GM23248 (cell line): Measurements from ENCODE around the gene PLEK. TPM values are rescaled to one million over a fixed set of nuclear protein-coding genes. Genes with fewer than 3 reads are reported as not detected.
"Not testable (repeated sequence)": the region's sequence is repeated elsewhere in the genome, so short reads cannot be mapped to it uniquely, and the experiment has no call there.

Source experiments
- DNase-seq: peaks from one replicate; pipeline ENCODE4 v3.0.0-alpha.2; 2015
- H2AFZ ChIP-seq: fragments of 200-600 bp; sonication (generic); 2 replicates; pipeline ENCODE4 v1.6.1; 2016; ENCODE audit warnings: antibody characterized with exemption
- H3F3A ChIP-seq: fragments of 200-600 bp; sonication (generic); 2 replicates; pipeline ENCODE4 v1.6.1; 2016; ENCODE audit warnings: mild to moderate bottlenecking, antibody characterized with exemption, mixed run types; ENCODE audit not compliant: insufficient read depth
- H3K27ac ChIP-seq: fragments of 200-600 bp; sonication (generic); 2 replicates; pipeline ENCODE4 v1.5.1; 2016; ENCODE audit warnings: mild to moderate bottlenecking
- H3K27me3 ChIP-seq: fragments of 200-600 bp; sonication (generic); replicated peaks from 2 replicates; pipeline ENCODE4 v1.6.1; 2016; ENCODE audit warnings: mild to moderate bottlenecking; ENCODE audit not compliant: insufficient read depth
- H3K36me3 ChIP-seq: fragments of 200-600 bp; sonication (generic); 2 replicates; pipeline ENCODE4 v1.6.1; 2016; ENCODE audit warnings: low read depth, mild to moderate bottlenecking
- H3K4me1 ChIP-seq: fragments of 200-600 bp; sonication (generic); 2 replicates; pipeline ENCODE4 v1.6.1; 2016; ENCODE audit warnings: mild to moderate bottlenecking; ENCODE audit not compliant: insufficient read depth
- H3K4me2 ChIP-seq: fragments of 200-600 bp; sonication (generic); one replicate; pipeline ENCODE4 v1.6.1; 2016; ENCODE audit warnings: mild to moderate bottlenecking; ENCODE audit not compliant: unreplicated experiment
- H3K4me3 ChIP-seq: fragments of 200-600 bp; sonication (generic); 2 replicates; pipeline ENCODE4 v1.5.1; 2016; ENCODE audit warnings: mild to moderate bottlenecking
- H3K79me2 ChIP-seq: fragments of 200-600 bp; sonication (generic); 2 replicates; pipeline ENCODE4 v1.6.1; 2016; ENCODE audit warnings: mild to moderate bottlenecking; ENCODE audit not compliant: insufficient read depth
- H3K9ac ChIP-seq: fragments of 200-600 bp; sonication (generic); 2 replicates; pipeline ENCODE4 v1.6.1; 2016; ENCODE audit warnings: mild to moderate bottlenecking
- H3K9me2 ChIP-seq: fragments of 200-600 bp; sonication (generic); 2 replicates; pipeline ENCODE4 v1.6.1; 2016; ENCODE audit warnings: mixed run types, mild to moderate bottlenecking, moderate library complexity; ENCODE audit not compliant: insufficient read depth
- H3K9me3 ChIP-seq: fragments of 200-600 bp; sonication (generic); one replicate; pipeline ENCODE4 v1.6.1; 2017; ENCODE audit warnings: low read depth
- H4K20me1 ChIP-seq: fragments of 200-600 bp; sonication (generic); 2 replicates; pipeline ENCODE4 v1.6.0; 2016; ENCODE audit not compliant: insufficient read depth
- EZH2 ChIP-seq: fragments of 200-600 bp; sonication (generic); IDR thresholded peaks from 2 replicates; pipeline ENCODE4 v1.6.1; 2018; ENCODE audit warnings: antibody characterized with exemption, mild to moderate bottlenecking; ENCODE audit not compliant: insufficient read depth, poor library complexity, severe bottlenecking
- EZH2phosphoT487 ChIP-seq: fragments of 200-600 bp; sonication (generic); IDR thresholded peaks from 2 replicates; pipeline ENCODE4 v1.6.1; 2018; ENCODE audit warnings: antibody characterized with exemption, moderate library complexity, mild to moderate bottlenecking, low read depth; ENCODE audit not compliant: insufficient read depth
- WGBS, 2 experiments: methylation state at CpG; one replicate each; pipeline ENCODE4 v1.1.6; 2015 to 2017; ENCODE audit warnings: low lambda C conversion rate in 2 of 2, low coverage in 1 of 2; ENCODE audit errors: missing lambda C conversion rate in 2 of 2; 5-methylcytosine and 5-hydroxymethylcytosine counted together
- in situ Hi-C: fragments of 300-500 bp; cut with MboI; formaldehyde crosslinking; loops from 2 replicates; pipeline ENCODE4 v1.15.0; 2020
- polyA plus RNA-seq: library from polyadenylated mRNA; unstranded; fragments of >200 nt; fragmentation: Nextera tagmentation; extraction: Ambion mirVana; gene quantifications from 2 replicates; pipeline ENCODE4 v1.2.1, GENCODE V29; 2016
- total RNA-seq: library from RNA; depleted of rRNA; stranded (reverse); fragments of >200 nt; shearing (Covaris generic); gene quantifications from 2 replicates; pipeline ENCODE4 v1.2.3, GENCODE V29; 2014

The PLEK gene
- total and polyA plus RNA-seq, 2 experiments from 2014 or later = 0.15 TPM; not detected in 1

DNA sequence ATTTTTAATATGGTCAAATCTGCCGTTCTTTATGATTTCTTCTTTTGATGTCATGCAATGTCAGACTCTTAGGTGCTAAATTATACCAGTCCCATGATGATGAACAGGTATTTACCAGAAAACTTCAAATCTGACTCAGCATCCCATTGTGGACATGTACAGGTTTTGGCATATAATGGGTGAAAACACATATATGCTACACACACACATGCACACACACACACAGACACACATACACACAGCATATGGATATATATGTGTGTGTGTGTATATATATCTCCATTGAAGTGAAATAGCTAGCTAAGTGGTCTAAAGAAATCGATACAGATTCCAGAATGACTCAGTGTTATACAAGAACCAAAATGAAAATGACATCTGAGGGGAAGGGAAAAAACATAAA is 7.4 kb downstream of the PLEK start:
- in situ Hi-C loops = no loop called here
- H3K4me3 ChIP-seq = no peak overlapping the region
- no peaks in the 10 kb centered on the region for H4K20me1 ChIP-seq
- H3K9ac ChIP-seq = no peak overlapping the region
- H3K27me3 ChIP-seq = 0 out of 2 replicates have a peak, but pooled peaks cover 14% of the 10 kb centered on the region
- no peak overlapping the region for H3K4me2 ChIP-seq
- TF ChIP-seq EZH2phosphoT487 = no peak
- TF ChIP-seq EZH2 = no peak
- 48 to 51% methylated on average over 2 of the region's 2 CpGs for WGBS, 2 experiments
- H3K4me1 ChIP-seq = peaks cover 14% of the 10 kb centered on the region
- no peaks in the 10 kb centered on the region for H3K79me2 ChIP-seq
- H3K36me3 ChIP-seq = no peaks in the 10 kb centered on the region
- peaks cover 23% of the 10 kb centered on the region for H3F3A ChIP-seq
- H3K27ac ChIP-seq = no peak overlapping the region
- no peaks in the 10 kb centered on the region for H3K9me2 ChIP-seq
- H3K9me3 ChIP-seq = no peaks in the 10 kb centered on the region
- no peak for DNase-seq
- no peak overlapping the region for H2AFZ ChIP-seq

DNA sequence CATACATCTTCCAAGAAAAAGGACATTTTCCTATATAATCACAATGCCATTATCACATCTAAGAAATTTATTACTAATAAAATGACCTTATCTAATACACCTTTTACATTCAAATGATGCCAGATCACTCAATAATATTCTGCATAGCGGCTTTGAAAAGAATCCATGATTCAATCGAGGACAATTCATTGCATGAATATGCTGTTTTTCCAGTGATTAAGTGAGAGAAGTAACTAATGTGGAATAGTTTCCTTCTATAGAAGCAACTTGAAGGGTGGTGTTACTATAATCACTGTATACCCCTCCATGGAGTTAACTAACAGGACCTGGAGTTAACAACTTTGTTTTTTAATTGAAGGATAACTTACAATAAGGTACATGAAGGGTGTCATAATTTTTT is 9.1 kb downstream of the PLEK start:
- no peaks in the 10 kb centered on the region for H4K20me1 ChIP-seq
- no peak overlapping the region for H3K4me3 ChIP-seq
- H3K9me3 ChIP-seq = no peaks in the 10 kb centered on the region
- TF ChIP-seq EZH2 = no peak
- no peaks in the 10 kb centered on the region for H3K9me2 ChIP-seq
- H3K4me2 ChIP-seq = no peak overlapping the region
- in situ Hi-C loops = no loop called here
- H2AFZ ChIP-seq = no peak overlapping the region
- H3K27me3 ChIP-seq = peaks cover 19% of the 10 kb centered on the region
- H3F3A ChIP-seq = peaks cover 6% of the 10 kb centered on the region; the same call in 1 of the 2 replicates
- H3K27ac ChIP-seq = no peak overlapping the region
- no peaks in the 10 kb centered on the region for H3K36me3 ChIP-seq
- WGBS, 2 experiments = 68 to 79% methylated on average over 2 of the region's 2 CpGs
- no peaks in the 10 kb centered on the region for H3K79me2 ChIP-seq
- no peak overlapping the region for H3K9ac ChIP-seq
- DNase-seq = no peak
- no peaks in the 10 kb centered on the region for H3K4me1 ChIP-seq

DNA sequence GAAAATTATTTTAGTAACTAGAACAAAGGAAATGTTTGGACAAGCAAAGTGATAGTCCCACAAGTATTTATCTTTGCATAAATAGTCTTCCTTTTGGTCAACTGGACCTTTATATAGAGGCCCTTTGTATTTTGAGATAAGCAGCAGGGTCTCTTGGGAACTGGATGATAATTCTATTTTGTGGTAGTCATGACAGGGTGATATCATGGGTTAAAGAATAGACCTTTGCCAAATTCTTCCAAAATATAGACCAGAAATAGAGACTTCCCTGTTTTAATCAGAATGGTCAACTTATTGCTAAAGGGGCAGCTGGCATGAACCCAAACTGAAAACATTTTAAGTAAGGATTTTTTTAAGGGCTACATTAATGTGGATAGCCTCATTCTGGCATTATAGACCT is 10.5 kb downstream of the PLEK start:
- TF ChIP-seq EZH2 = no peak
- no peak for TF ChIP-seq EZH2phosphoT487
- in situ Hi-C loops = no loop called here

DNA sequence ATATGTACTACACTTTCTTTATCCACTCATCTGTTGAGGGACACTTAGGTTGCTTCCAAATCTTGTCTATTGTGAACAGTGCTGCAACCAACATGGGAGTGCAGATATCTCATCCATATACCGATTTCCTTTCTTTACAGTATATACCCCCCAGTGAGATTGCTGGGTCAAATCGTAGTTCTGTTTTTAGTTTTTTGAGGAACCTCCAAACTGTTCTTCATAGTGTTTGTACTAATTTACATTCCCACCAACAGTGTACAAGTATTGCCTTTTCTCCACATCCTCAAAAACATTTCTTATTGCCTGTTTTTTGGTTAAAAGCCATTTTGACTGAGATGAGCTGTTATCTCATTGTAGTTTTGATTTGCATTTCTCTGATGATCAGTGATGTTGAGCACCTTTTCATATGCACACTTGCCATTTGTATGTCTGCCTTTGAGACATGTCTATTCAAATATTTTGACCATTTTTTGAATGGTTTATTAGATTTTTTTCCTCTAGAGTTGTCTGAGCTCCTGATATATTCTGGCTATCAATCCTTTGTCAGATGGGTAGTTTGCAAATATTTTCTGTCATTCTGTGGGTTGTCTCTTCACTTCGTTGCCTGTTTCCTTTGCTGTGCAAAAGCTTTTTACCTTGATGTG is 12.2 kb downstream of the PLEK start:
- H3K9me2 ChIP-seq = no peaks in the 10 kb centered on the region
- H3K36me3 ChIP-seq = no peaks in the 10 kb centered on the region
- H3K27ac ChIP-seq = no peak overlapping the region
- no peaks in the 10 kb centered on the region for H3K4me1 ChIP-seq
- H3K4me3 ChIP-seq = no peak overlapping the region
- no peaks in the 10 kb centered on the region for H3K9me3 ChIP-seq
- H3F3A ChIP-seq = no peaks in the 10 kb centered on the region
- H3K9ac ChIP-seq = no peak overlapping the region
- H4K20me1 ChIP-seq = no peaks in the 10 kb centered on the region
- H3K4me2 ChIP-seq = no peak overlapping the region
- no peak for DNase-seq
- 41 to 48% methylated on average over 3 of the region's 3 CpGs for WGBS, 2 experiments
- H3K79me2 ChIP-seq = no peaks in the 10 kb centered on the region
- no peak for TF ChIP-seq EZH2phosphoT487
- TF ChIP-seq EZH2 = no peak
- in situ Hi-C loops = no loop called here
- H2AFZ ChIP-seq = no peak overlapping the region
- peaks cover 33% of the 10 kb centered on the region for H3K27me3 ChIP-seq

More for the DNA sequence above, 10.5 kb downstream of the PLEK start:
- no peaks in the 10 kb centered on the region for H3K9me2 ChIP-seq
- no peaks in the 10 kb centered on the region for H4K20me1 ChIP-seq
- no peak overlapping the region for H2AFZ ChIP-seq
- no peaks in the 10 kb centered on the region for H3F3A ChIP-seq
- peaks cover 27% of the 10 kb centered on the region for H3K27me3 ChIP-seq
- no peaks in the 10 kb centered on the region for H3K9me3 ChIP-seq
- no peaks in the 10 kb centered on the region for H3K36me3 ChIP-seq
- H3K4me2 ChIP-seq = no peak overlapping the region
- H3K4me3 ChIP-seq = no peak overlapping the region
- H3K9ac ChIP-seq = no peak overlapping the region
- no peaks in the 10 kb centered on the region for H3K79me2 ChIP-seq
- no peak overlapping the region for H3K27ac ChIP-seq
- H3K4me1 ChIP-seq = no peaks in the 10 kb centered on the region
- DNase-seq = no peak

DNA sequence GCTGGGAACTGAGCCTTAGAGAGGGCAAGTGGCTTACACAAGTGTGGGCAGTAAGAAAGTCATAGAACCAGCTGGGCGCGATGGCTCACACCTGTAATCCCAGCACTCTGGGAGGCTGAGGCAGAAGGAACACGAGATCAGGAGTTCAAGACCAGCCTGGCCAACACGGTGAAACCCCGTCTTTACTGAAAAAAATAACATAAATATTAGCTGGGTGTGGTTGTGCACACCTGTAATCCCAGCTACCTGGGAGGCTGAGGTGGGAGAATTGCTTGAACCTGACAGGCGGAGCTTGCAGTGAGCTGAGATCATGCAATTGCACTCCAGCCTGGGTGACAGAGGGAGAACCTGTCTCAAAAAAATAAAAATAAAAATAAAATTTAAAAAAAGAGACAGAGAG is 13.7 kb downstream of the PLEK start:
- peaks cover 37% of the 10 kb centered on the region for H3K27me3 ChIP-seq
- not testable (repeated sequence) for H3K9ac ChIP-seq

More for the DNA sequence above, 13.7 kb downstream of the PLEK start:
- H2AFZ ChIP-seq, H3F3A ChIP-seq, H3K4me1 ChIP-seq, H3K36me3 ChIP-seq, H3K27ac ChIP-seq, H3K4me3 ChIP-seq, DNase-seq, H3K9me2 ChIP-seq, H4K20me1 ChIP-seq, H3K9me3 ChIP-seq, H3K4me2 ChIP-seq, H3K79me2 ChIP-seq, in situ Hi-C loops: not testable (repeated sequence)
- WGBS, 2 experiments = 60 to 70% methylated on average over 6 of the region's 6 CpGs
